Measurements from ENCODE around the gene CHEK2. TPM values are rescaled to one million over a fixed set of nuclear protein-coding genes. Genes with fewer than 3 reads are reported as not detected.

Gene CHEK2
- 33.7 and 33.8 TPM in 2 replicates for total RNA-seq

DNA sequence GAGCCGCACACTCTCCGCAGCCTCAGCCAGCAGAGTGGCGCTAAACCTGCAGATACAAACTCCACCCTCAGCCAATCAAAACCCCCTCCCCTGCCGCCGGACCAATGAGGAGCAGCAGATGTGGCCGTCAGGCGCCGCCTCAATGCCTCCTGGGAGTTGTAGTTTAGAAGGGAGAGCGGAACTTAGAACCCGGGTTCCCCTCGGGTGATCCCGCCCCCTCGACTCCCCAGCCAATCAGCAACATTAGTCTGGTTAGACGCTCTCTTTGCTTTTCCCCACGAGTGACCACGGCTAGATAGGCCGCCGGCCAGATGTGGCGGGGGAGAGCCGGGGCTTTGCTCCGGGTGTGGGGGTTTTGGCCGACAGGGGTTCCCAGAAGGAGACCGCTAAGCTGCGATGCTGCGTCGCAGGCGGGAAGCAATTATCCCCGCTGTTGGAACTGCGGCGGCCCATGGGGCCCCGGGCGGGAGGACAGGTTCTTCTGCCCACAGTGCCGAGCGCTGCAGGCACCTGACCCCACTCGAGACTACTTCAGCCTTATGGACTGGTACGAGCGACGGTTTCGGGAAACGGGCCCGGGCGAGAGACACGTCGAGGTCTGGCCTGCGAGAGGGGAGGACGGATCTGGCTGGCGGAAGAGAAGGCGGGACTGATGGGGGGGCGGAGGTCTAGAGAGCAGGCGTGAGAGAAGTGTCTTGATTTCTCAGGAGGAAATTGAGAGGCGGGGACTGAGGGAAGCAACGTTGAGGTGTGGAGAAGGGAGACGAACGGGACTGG lies at the start of gene CHEK2, which contains the start of gene HSCB:
Gene CHEK2 (minus strand): TSS at position 36 of the 777 bp plus-strand sequence. CDS start 7,099 bp downstream, outside the sequence.
Gene HSCB (plus strand): TSS at position 255 of the 777 bp plus-strand sequence. CDS start 57 bp downstream, at position 312.
- Mint-ChIP-seq H3K36me3 (ENCODE audit: low read depth) (peaks cover 50% of the 10 kb centered on the region), H3K27ac (peak within 1 kb of the TSS; percentile 83), H3K4me3 (ENCODE audit: low read depth) (peak within 1 kb of the TSS; percentile 87), H3K27me3 (ENCODE audit: low read depth) (no peaks in the 10 kb centered on the region), H3K9me3 (no peaks in the 10 kb centered on the region), H3K4me1 (ENCODE audit: low read depth) (peaks cover 36% of the 10 kb centered on the region)
- intact Hi-C loops (cut with micrococcal nuclease) = loop anchor here (1.0 to 5.0 kb wide), 5 partner anchors 30 to 165 kb away; partner anchors contain the start of genes CCDC117 and ZNRF3
- peak; percentile 97 for DNase-seq (ENCODE audit: low spot score)

DNA sequence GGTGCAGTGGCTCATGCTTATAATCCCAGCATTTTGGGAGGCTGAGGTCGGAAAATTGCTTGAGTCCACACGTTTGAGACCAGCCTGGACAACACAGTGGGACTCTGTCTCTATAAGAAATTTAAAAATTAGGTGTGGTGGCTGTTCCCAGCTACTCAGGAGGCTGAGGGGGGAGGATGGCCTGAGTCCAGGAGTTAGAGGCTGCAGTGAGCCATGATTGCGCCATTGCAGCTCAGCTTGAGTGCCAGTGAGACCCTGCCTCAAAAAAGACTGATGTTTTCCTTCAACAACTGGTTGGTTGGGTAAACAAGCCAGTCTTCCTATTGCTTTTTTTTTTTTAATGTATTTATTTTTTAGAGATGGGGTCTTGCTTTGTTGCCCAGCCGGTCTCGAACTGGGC lies 49.5 kb upstream of the CHEK2 start:
- DNase-seq (ENCODE audit: low spot score) = no peak
- Mint-ChIP-seq H3K36me3 (ENCODE audit: low read depth) (peaks cover 75% of the 10 kb centered on the region), H3K27me3 (ENCODE audit: low read depth) (no peaks in the 10 kb centered on the region), H3K27ac (no peak overlapping the region), H3K9me3 (no peaks in the 10 kb centered on the region), H3K4me1 (ENCODE audit: low read depth) (peaks cover 43% of the 10 kb centered on the region), H3K4me3 (ENCODE audit: low read depth) (no peak overlapping the region)
- intact Hi-C loops (cut with micrococcal nuclease) = no loop called here

DNA sequence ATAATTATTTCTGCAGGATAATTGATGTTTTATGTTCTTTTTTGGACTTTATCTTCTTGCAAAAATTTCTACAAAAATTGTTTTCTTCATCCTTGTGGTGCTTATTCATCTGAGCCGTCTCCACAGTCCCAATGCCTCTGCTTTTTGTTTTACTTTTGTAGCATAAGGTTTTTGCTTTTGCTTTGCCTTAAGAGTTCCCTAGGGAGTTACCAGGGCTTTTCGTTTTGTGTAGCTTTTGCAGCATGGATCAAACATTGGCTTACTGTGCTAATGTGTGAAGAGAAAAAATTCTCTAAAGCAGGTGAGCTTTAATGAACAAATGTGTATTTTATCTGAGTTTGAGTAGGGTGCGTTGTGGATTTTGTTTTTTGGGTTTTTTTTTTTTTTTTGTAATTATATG lies 47.0 kb upstream of the CHEK2 start:
- Mint-ChIP-seq H3K9me3 (no peaks in the 10 kb centered on the region), H3K4me1 (ENCODE audit: low read depth) (peaks cover 23% of the 10 kb centered on the region), H3K36me3 (ENCODE audit: low read depth) (peaks cover 75% of the 10 kb centered on the region), H3K4me3 (ENCODE audit: low read depth) (no peak overlapping the region), H3K27ac (no peak overlapping the region), H3K27me3 (ENCODE audit: low read depth) (no peaks in the 10 kb centered on the region)
- intact Hi-C loops (cut with micrococcal nuclease) = no loop called here
- no peak for DNase-seq (ENCODE audit: low spot score)

DNA sequence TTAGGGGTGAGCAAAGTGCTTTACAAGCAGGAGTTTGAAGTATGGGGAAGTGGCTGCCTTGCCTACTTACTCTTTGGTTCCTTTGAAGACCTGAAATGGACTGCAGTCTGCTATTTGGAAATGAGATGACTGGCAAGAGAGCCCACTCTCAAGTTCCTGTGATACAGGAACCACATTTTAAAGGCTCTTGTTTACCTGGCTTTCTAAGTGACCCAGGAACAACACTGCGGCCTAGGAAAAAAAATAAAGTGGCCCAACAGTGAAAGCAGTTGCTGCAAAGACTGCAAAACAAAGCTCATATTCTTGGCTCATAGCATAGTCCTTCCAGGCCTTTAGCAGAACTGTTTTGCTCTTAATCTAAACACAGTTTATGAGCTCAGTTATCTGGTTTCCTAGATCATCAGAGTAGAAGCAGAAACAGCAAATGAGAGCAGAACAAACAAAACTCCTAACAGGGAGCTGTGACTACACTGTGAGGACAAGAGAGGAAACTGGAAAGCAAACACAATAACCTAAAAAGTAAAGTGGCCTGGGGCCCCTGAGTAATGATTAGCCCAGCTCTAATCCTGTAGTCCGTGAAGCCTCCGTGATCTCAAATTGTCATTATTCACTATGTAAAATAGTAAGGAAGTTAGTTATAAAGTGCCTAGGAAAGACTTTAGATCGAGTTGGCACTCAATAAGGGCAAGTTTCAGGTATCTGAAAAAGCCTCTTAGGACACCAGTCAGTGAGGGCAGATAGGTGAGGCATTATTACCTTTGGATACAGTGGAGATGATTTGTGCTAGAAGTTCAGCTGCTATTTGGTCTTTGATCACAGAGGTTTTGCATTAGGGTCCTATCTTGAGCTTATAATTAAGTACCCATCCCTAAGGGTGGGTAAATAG lies 42.4 kb upstream of the CHEK2 start:
- intact Hi-C loops (cut with micrococcal nuclease) = no loop called here
- Mint-ChIP-seq H3K27ac (no peak overlapping the region), H3K27me3 (ENCODE audit: low read depth) (no peaks in the 10 kb centered on the region), H3K9me3 (no peaks in the 10 kb centered on the region), H3K4me3 (ENCODE audit: low read depth) (no peak overlapping the region), H3K4me1 (ENCODE audit: low read depth) (peaks cover 16% of the 10 kb centered on the region), H3K36me3 (ENCODE audit: low read depth) (peaks cover 76% of the 10 kb centered on the region)
- DNase-seq (ENCODE audit: low spot score) = no peak

DNA sequence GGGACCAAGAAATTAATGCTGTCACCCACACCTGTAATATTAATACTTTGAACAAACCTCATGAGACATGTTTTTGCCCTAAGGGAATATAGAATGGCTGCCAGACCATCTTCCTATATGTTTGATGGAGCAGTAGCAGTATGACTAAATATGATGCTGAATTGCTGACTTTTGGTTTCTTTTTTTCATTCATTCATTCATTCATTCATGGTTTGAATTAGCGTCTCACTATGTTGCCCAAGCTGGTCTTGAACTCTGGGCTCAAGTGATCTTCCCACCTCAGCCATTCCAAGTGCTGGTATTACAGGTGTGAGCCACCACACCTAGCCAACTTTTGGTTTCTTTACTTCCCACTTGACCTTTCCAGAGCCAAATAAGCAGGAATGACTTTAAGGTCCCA lies 38.7 kb upstream of the CHEK2 start:
- peaks cover 18% of the 10 kb centered on the region for H3K4me1 Mint-ChIP-seq (ENCODE audit: low read depth)
- H3K27ac Mint-ChIP-seq = peak overlapping the region; percentile 17
- DNase-seq (ENCODE audit: low spot score) = no peak
- no peaks in the 10 kb centered on the region for H3K27me3 Mint-ChIP-seq (ENCODE audit: low read depth)
- H3K4me3 Mint-ChIP-seq (ENCODE audit: low read depth) = no peak overlapping the region
- peaks cover 69% of the 10 kb centered on the region for H3K36me3 Mint-ChIP-seq (ENCODE audit: low read depth)
- intact Hi-C loops (cut with micrococcal nuclease) = no loop called here
- no peaks in the 10 kb centered on the region for H3K9me3 Mint-ChIP-seq

DNA sequence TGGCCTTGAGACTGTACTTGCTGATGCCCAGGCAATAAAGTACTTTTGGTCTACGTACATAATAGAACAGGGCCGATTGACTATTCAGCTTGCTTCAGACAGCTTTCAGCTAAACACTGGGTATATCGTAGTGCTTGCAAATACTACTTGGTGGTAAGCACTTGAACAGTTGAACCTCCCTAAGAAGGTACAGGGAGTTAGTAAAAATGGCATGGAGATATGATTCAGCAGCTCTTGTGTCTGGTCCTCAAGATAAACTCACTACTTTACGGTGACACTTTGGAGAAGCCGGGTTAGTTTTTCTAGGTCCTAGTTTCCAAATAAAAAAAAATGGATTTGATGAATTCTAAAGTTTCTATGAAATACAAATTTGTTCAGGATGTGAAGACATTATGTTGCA lies 38.2 kb upstream of the CHEK2 start:
- Mint-ChIP-seq H3K4me1 (ENCODE audit: low read depth) (peaks cover 20% of the 10 kb centered on the region), H3K27ac (no peak overlapping the region), H3K27me3 (ENCODE audit: low read depth) (no peaks in the 10 kb centered on the region), H3K9me3 (no peaks in the 10 kb centered on the region), H3K36me3 (ENCODE audit: low read depth) (peaks cover 68% of the 10 kb centered on the region), H3K4me3 (ENCODE audit: low read depth) (no peak overlapping the region)
- no peak for DNase-seq (ENCODE audit: low spot score)
- intact Hi-C loops (cut with micrococcal nuclease) = no loop called here

DNA sequence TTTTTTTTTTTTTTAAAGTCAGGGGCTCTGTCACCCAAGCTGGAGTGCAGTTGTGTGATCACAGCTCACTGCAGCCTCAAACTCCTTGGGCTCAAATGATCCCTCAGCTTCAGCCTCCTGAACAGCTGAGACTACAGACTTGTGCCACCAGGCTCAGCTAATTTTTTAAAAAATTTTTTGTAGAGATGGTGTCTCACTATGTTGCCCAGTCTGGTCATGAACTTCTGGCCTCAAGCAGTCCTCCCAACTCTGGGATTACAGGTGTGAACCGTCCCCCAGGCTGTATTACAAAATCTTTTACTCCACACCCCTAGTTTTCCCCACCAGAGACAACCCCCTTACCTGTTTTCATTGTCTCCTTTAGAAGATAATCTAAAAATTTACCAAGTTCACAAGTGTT lies 32.8 kb upstream of the CHEK2 start:
- Mint-ChIP-seq H3K27ac (no peak overlapping the region), H3K4me1 (ENCODE audit: low read depth) (peaks cover 21% of the 10 kb centered on the region), H3K36me3 (ENCODE audit: low read depth) (peaks cover 42% of the 10 kb centered on the region), H3K4me3 (ENCODE audit: low read depth) (peak overlapping the region; percentile 52), H3K27me3 (ENCODE audit: low read depth) (no peaks in the 10 kb centered on the region), H3K9me3 (no peaks in the 10 kb centered on the region)
- DNase-seq (ENCODE audit: low spot score) = no peak
- intact Hi-C loops (cut with micrococcal nuclease) = no loop called here

DNA sequence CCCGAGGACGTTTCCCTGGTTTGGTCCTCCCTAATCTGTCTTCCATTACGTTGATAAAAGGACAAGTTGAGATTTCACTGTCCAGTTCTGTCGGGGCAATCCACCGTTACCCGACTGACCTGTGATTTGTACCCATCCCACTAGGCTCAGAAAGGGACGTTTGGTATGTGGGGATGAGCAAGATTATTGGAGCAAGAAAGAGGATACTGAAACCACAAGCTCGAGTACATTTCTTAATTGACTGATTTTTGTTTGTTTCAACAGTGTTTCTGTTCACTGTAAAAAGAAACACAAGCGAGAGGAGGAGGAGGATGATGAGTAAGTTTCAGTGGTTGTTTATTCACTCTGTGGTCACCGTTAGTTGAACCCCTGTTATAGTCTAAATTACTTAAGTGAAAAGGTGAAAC lies 31.8 kb upstream of the CHEK2 start:
- DNase-seq (ENCODE audit: low spot score) = no peak
- Mint-ChIP-seq H3K36me3 (ENCODE audit: low read depth) (peaks cover 38% of the 10 kb centered on the region), H3K4me3 (ENCODE audit: low read depth) (peak overlapping the region; percentile 99), H3K27me3 (ENCODE audit: low read depth) (no peaks in the 10 kb centered on the region), H3K27ac (peak overlapping the region; percentile 100), H3K4me1 (ENCODE audit: low read depth) (peaks cover 19% of the 10 kb centered on the region), H3K9me3 (no peaks in the 10 kb centered on the region)
- intact Hi-C loops (cut with micrococcal nuclease) = loop anchor here (1.0 to 2.0 kb wide), 4 partner anchors 26 to 136 kb away; no protein-coding TSS in a partner anchor

DNA sequence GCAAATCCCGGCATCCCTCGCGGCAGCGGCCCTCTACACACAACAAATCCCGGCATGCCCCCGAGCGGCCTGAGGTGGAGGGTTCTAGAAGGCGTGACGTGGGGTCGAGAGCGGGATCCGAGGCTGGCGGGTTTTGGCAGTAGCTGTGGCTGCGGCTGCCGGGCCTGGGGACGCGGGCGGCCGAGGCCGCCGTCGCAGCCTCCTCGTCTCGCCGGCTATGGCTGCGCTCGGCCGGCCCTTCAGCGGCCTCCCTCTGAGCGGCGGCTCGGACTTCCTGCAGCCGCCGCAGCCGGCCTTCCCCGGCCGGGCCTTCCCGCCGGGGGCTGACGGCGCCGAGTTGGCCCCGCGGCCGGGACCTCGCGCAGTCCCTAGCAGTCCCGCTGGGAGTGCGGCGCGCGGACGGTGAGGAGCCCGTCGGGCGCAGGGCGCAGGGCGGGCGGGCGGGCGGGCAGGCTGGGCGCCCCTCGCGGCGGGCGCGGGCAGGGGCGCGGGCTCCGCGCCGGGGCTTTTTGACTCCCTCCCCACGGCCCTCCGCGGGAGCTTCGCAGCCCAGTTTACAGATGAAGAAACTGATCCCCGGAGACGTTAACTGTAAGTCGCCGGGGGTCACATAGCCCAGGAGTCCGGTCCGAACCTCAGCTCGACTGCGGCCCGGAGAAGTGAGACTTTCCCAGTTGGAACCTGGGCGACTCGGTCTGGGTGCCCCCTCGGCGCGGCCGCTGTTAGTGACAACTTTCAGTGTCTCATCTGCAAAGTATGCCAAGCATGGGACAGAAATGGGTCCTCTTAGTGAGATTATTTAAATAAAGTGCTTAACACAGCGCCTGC lies 31.2 kb upstream of the CHEK2 start, which contains the start of gene CCDC117:
Gene CCDC117 (plus strand): TSS at position 63 of the 828 bp plus-strand sequence. CDS start 155 bp downstream, at position 218.
- intact Hi-C loops (cut with micrococcal nuclease) = loop anchor here (1.0 to 2.0 kb wide), 5 partner anchors 26 to 136 kb away; partner anchors contain the start of gene HSCB
- no peaks in the 10 kb centered on the region for H3K9me3 Mint-ChIP-seq
- no peaks in the 10 kb centered on the region for H3K27me3 Mint-ChIP-seq (ENCODE audit: low read depth)
- DNase-seq (ENCODE audit: low spot score) = peak; percentile 89
- H3K4me1 Mint-ChIP-seq (ENCODE audit: low read depth) = peaks cover 19% of the 10 kb centered on the region
- H3K36me3 Mint-ChIP-seq (ENCODE audit: low read depth) = peaks cover 34% of the 10 kb centered on the region
- peak within 1 kb of the TSS; percentile 100 for H3K27ac Mint-ChIP-seq
- peak within 1 kb of the TSS; percentile 99 for H3K4me3 Mint-ChIP-seq (ENCODE audit: low read depth)

DNA sequence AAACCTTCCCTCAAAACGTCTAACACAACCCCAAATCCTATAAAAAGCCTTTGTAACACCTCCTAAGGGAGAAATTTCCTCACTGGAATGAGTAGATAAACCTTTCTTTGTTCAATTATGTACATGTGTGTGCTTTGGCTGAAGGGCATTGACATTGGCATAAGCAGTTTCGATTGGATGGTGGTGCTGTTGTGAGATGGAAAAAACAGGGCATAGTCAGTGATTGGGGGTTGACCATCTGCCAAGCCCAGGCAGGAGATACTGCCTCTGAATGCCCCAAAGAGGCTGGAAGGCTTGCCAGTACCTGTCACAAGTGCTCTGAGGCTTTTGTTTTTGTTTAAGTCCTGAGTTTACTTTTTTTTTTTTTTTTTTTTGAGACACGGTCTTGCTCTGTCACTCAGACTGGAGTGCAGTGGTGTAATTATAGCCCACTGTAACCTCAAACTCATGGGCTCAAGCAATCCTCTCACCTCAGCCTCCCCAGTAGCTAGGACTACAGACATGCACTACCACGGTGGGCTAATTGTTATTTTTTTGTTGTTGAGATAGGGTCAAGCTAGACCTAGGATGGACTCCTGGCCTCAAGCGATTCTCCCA lies 29.7 kb upstream of the CHEK2 start:
- no peaks in the 10 kb centered on the region for H3K27me3 Mint-ChIP-seq (ENCODE audit: low read depth)
- no peak for DNase-seq (ENCODE audit: low spot score)
- peaks cover 26% of the 10 kb centered on the region for H3K36me3 Mint-ChIP-seq (ENCODE audit: low read depth)
- peaks cover 18% of the 10 kb centered on the region for H3K4me1 Mint-ChIP-seq (ENCODE audit: low read depth)
- H3K27ac Mint-ChIP-seq = no peak overlapping the region
- intact Hi-C loops (cut with micrococcal nuclease) = no loop called here
- no peaks in the 10 kb centered on the region for H3K9me3 Mint-ChIP-seq
- no peak overlapping the region for H3K4me3 Mint-ChIP-seq (ENCODE audit: low read depth)

DNA sequence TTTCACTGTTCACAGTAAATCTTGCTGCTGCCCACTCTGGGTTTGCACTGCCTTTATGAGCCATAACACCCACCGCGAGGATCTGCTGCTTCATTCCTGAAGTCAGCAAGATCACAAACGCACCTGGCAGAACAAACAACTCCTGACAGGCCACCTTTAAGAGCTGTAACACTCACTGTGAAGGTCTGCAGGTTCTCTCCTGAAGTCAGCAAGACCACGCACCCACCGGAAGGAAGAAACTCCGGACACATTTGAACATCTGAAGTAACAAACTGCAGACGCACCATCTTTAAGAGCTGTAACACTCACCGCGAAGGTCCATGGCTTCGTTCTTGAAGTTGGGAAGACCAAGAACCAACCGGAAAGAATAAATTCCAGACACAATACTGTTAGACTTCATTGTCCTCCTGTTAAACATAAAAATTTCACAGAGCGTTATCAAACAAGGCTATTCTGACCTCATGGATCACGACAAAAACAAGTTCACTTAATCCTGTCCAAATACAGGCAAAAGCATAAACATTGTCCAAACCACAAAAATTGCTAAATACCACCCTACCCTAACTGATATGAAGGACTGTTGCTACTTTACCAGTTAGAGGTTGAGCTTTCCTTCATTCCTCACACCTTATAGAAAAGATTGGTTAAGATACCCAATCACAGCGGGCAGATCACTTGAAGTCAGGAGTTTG lies 27.9 kb upstream of the CHEK2 start:
- peaks cover 11% of the 10 kb centered on the region for H3K4me1 Mint-ChIP-seq (ENCODE audit: low read depth)
- intact Hi-C loops (cut with micrococcal nuclease) = no loop called here
- no peak overlapping the region for H3K27ac Mint-ChIP-seq
- H3K9me3 Mint-ChIP-seq = no peaks in the 10 kb centered on the region
- H3K27me3 Mint-ChIP-seq (ENCODE audit: low read depth) = no peaks in the 10 kb centered on the region
- DNase-seq (ENCODE audit: low spot score) = no peak
- H3K36me3 Mint-ChIP-seq (ENCODE audit: low read depth) = peaks cover 10% of the 10 kb centered on the region
- no peak overlapping the region for H3K4me3 Mint-ChIP-seq (ENCODE audit: low read depth)

Data from activated T-helper 2 cell treated with anti-CD3 and anti-CD28 coated beads, Interferon-gamma antibody, Interleukin-2, Interleukin-4, amounts not matched to agents 10 μg/mL and 5 μg/mL and 100 μg/mL, durations not matched to agents 14 hours and 24 hours and 36 hours (primary cell).